Hepatocyte (in vitro differentiated cells): Measurements from ENCODE around the gene SIGLEC12. TPM values are rescaled to one million over a fixed set of nuclear protein-coding genes. Genes with fewer than 3 reads are reported as not detected.

ENCODE experiments used
- DNase-seq: peaks from one replicate; pipeline ENCODE4 v3.0.0-alpha.2; 2016; ENCODE audit warnings: low spot score
- H2AFZ ChIP-seq: fragments of 200-600 bp; sonication (generic); 2 replicates; pipeline ENCODE4 v1.6.0; 2016; ENCODE audit warnings: antibody characterized with exemption, mild to moderate bottlenecking
- H3K27ac ChIP-seq: fragments of 200-600 bp; sonication (generic); 2 replicates; pipeline ENCODE4 v1.5.1; 2016; ENCODE audit warnings: mild to moderate bottlenecking
- H3K27me3 ChIP-seq: fragments of 200-600 bp; sonication (generic); 2 replicates; pipeline ENCODE4 v1.6.1; 2016
- H3K36me3 ChIP-seq: fragments of 200-600 bp; sonication (generic); replicated peaks from 2 replicates; pipeline ENCODE4 v1.5.1; 2016; ENCODE audit warnings: low read depth; ENCODE audit not compliant: insufficient read depth
- H3K4me1 ChIP-seq: fragments of 200-600 bp; sonication (generic); 2 replicates; pipeline ENCODE4 v1.5.1; 2016; ENCODE audit warnings: mild to moderate bottlenecking, moderate library complexity; ENCODE audit not compliant: insufficient read depth
- H3K4me2 ChIP-seq: fragments of 200-600 bp; sonication (generic); 2 replicates; pipeline ENCODE4 v1.6.0; 2016
- H3K4me3 ChIP-seq: fragments of 200-600 bp; sonication (generic); 2 replicates; pipeline ENCODE4 v1.5.1; 2016; ENCODE audit warnings: mild to moderate bottlenecking
- H3K79me2 ChIP-seq: fragments of 200-600 bp; sonication (generic); 2 replicates; pipeline ENCODE4 v1.6.0; 2017; ENCODE audit warnings: mild to moderate bottlenecking
- H3K9me2 ChIP-seq: fragments of 200-600 bp; sonication (generic); replicated peaks from 2 replicates; pipeline ENCODE4 v1.6.0; 2017; ENCODE audit warnings: mild to moderate bottlenecking; ENCODE audit not compliant: insufficient read depth
- H3K9me3 ChIP-seq: fragments of 200-600 bp; sonication (generic); 2 replicates; pipeline ENCODE4 v1.5.1; 2016; ENCODE audit warnings: low read depth, mild to moderate bottlenecking
- H4K20me1 ChIP-seq: fragments of 200-600 bp; sonication (generic); 2 replicates; pipeline ENCODE4 v1.6.0; 2016; ENCODE audit warnings: mild to moderate bottlenecking; ENCODE audit not compliant: insufficient read depth, poor library complexity, severe bottlenecking
- EZH2 ChIP-seq: fragments of 200-600 bp; sonication (generic); IDR thresholded peaks from 2 replicates; pipeline ENCODE4 v1.6.1; 2016; ENCODE audit warnings: antibody characterized with exemption, mild to moderate bottlenecking, borderline replicate concordance
- EZH2phosphoT487 ChIP-seq: fragments of 200-600 bp; sonication (generic); IDR thresholded peaks from one replicate; pipeline ENCODE4 v1.6.1; 2018; ENCODE audit warnings: antibody characterized with exemption, mild to moderate bottlenecking, low read depth, moderate library complexity; ENCODE audit not compliant: unreplicated experiment, severe bottlenecking
- WGBS: methylation state at CpG from one replicate; pipeline ENCODE4 v1.1.6; 2016; ENCODE audit warnings: low lambda C conversion rate; ENCODE audit errors: missing lambda C conversion rate; 5-methylcytosine and 5-hydroxymethylcytosine counted together
- polyA plus RNA-seq: library from polyadenylated mRNA; unstranded; fragments of >200 nt; fragmentation: Nextera tagmentation; extraction: Ambion mirVana; gene quantifications from 2 replicates; pipeline ENCODE4 v1.2.1, GENCODE V29; 2016
- total RNA-seq: library from RNA; depleted of rRNA; stranded (reverse); fragments of >200 nt; gene quantifications from 2 replicates; pipeline ENCODE4 v1.2.3, GENCODE V29; 2014
- TF ChIP-seq, protein P1 (sequence below): fragments of 200-600 bp; sonication (generic); IDR thresholded peaks from 2 replicates; pipeline ENCODE4 v1.5.1; 2016; ENCODE audit warnings: antibody characterized with exemption, mild to moderate bottlenecking; ENCODE audit not compliant: poor library complexity

Gene SIGLEC12
- total and polyA plus RNA-seq, 2 experiments from 2014 or later = 0.29 TPM; not detected in 1

DNA sequence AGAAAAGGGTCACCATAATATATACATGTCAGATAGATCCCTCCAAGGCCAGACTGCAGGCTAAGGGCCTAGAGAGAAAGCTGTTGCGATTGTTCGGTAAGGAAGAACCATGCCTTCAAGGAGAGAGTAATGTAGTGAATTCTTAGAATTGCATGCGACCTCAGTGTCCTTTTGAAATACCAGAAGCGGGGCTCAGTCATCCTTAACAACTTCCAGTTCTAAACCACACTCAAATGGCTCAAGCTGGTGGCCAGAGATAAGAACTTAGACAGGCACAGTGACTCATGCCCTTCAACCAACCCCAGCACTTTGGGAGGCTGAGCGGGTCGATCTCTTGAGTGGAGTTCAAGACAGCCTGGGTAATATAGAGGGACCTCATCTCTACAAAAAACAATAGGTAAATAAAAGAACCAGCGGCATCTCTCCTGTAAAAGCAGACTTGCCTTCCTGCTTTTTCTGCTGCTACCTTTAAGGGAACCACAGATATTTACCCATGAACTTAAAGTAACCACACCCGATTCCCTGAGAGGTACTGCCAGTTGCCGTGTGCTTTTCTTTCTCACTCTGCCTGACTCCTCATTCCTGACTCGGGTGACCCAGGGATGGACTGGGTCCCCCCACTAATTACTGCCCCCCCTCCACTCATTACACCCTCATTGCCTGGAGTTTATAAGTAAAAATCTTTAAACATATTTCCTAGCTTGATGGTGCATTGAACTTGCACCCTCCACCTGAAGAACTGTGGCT, 45.2 kb upstream of the SIGLEC12 start:
- Histone ChIP-seq H3K9me3 (no peaks in the 10 kb centered on the region), H3K4me1 (no peaks in the 10 kb centered on the region), H4K20me1 (no peaks in the 10 kb centered on the region), H3K27ac (no peak overlapping the region), H3K27me3 (no peaks in the 10 kb centered on the region), H3K4me3 (no peak overlapping the region), H3K79me2 (no peaks in the 10 kb centered on the region), H3K4me2 (no peak overlapping the region), H3K36me3 (no peaks in the 10 kb centered on the region), H2AFZ (no peak overlapping the region), H3K9me2 (no peaks in the 10 kb centered on the region)
- WGBS = 68% methylated on average over 10 of the region's 10 CpGs
- no peak for DNase-seq
- TF ChIP-seq EZH2phosphoT487 (no peak), EZH2 (no peak)
- TF ChIP-seq, protein P1, sequence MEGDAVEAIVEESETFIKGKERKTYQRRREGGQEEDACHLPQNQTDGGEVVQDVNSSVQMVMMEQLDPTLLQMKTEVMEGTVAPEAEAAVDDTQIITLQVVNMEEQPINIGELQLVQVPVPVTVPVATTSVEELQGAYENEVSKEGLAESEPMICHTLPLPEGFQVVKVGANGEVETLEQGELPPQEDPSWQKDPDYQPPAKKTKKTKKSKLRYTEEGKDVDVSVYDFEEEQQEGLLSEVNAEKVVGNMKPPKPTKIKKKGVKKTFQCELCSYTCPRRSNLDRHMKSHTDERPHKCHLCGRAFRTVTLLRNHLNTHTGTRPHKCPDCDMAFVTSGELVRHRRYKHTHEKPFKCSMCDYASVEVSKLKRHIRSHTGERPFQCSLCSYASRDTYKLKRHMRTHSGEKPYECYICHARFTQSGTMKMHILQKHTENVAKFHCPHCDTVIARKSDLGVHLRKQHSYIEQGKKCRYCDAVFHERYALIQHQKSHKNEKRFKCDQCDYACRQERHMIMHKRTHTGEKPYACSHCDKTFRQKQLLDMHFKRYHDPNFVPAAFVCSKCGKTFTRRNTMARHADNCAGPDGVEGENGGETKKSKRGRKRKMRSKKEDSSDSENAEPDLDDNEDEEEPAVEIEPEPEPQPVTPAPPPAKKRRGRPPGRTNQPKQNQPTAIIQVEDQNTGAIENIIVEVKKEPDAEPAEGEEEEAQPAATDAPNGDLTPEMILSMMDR = no peak

DNA sequence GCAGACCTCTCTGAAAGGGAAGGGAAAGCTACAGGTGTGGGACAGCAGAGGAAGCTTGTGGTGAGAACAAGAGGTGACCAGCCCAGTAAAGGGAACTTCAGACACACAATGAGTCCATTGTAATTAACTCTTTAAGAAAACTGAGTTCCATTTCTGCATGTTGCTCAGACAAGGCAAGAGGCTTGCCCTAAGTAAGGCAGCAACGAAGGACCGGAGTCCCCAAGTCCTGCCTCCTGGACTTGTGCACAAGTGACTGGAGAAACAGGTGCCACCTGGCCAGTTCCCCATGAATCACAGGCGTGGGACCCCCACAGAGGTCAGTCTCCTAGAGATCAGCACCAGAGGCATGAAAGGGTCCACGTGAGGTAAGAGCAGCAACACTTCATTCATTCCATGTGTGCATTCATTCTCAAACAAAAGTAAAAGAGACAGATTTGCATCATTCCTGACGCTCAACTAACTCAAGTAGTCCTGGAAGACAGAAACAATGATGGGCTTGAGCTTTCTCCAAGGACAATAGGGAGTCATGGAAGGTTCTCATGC, 44.6 kb upstream of the SIGLEC12 start:
- Histone ChIP-seq H3K4me2 (no peak overlapping the region), H3K27me3 (no peaks in the 10 kb centered on the region), H3K9me3 (no peaks in the 10 kb centered on the region), H2AFZ (no peak overlapping the region), H3K9me2 (no peaks in the 10 kb centered on the region), H3K4me3 (no peak overlapping the region), H4K20me1 (no peaks in the 10 kb centered on the region), H3K4me1 (no peaks in the 10 kb centered on the region), H3K36me3 (no peaks in the 10 kb centered on the region), H3K27ac (no peak overlapping the region), H3K79me2 (no peaks in the 10 kb centered on the region)
- no peak for DNase-seq
- 48% methylated on average over 5 of the region's 5 CpGs for WGBS
- TF ChIP-seq EZH2 = no peak

DNA sequence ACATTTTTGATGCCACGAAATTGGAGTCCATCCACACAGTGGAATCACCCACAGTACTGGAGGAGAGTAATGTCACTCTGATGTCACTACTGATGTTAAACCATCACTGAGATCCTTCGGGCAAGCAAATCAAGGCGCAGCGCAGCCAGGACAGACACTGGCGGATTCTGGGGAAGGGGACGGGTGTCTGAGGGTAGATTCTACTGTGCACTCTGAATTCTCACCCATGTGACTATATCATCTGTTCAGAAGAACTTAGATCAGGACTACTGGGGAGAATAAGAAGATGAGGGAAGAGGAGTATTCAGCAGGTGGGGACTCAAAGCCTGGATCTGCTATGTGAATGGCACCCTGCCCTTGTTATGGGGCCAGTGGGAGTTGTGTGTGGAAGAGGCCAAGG, 42.4 kb upstream of the SIGLEC12 start:
- TF ChIP-seq EZH2phosphoT487 = no peak
- no peak for DNase-seq
- Histone ChIP-seq H3K9me3 (no peaks in the 10 kb centered on the region), H3K27ac (no peak overlapping the region), H2AFZ (no peak overlapping the region), H3K4me1 (no peaks in the 10 kb centered on the region), H4K20me1 (no peaks in the 10 kb centered on the region), H3K27me3 (no peaks in the 10 kb centered on the region), H3K79me2 (no peaks in the 10 kb centered on the region), H3K9me2 (no peaks in the 10 kb centered on the region), H3K36me3 (no peaks in the 10 kb centered on the region), H3K4me3 (no peak overlapping the region), H3K4me2 (no peak overlapping the region)
- WGBS = 69% methylated on average over 6 of the region's 6 CpGs

DNA sequence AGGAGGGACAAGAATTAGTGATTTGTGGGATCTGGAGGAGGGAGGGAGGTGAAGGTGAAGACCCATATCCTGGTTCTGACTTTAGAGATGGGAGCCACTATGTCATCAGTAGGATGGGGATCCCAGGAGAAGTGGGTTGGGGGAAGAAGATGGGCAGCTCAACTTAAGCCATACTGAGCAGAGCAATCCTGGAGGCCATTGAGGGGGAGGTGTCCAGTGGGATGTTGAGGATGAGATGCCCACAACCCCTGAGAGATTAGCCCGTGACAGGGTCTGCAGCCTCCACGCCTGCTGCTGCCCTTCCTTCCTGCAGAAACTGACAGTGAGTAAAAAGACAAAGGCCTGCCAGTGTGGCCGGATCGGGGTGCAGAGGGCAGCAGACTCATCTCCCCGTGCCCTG, 41.1 kb upstream of the SIGLEC12 start:
- H3K9me2 ChIP-seq = no peaks in the 10 kb centered on the region
- WGBS = 81% methylated on average over 5 of the region's 5 CpGs

More for the DNA sequence above, 41.1 kb upstream of the SIGLEC12 start:
- no peak for TF ChIP-seq EZH2
- no peak for TF ChIP-seq EZH2phosphoT487
- TF ChIP-seq, protein P1 = no peak
- H3K36me3 ChIP-seq = no peaks in the 10 kb centered on the region
- H3K27me3 ChIP-seq = no peaks in the 10 kb centered on the region
- no peak for DNase-seq
- H4K20me1 ChIP-seq = no peaks in the 10 kb centered on the region
- H3K4me3 ChIP-seq = no peak overlapping the region
- no peaks in the 10 kb centered on the region for H3K79me2 ChIP-seq
- H2AFZ ChIP-seq = no peak overlapping the region
- H3K27ac ChIP-seq = no peak overlapping the region
- no peak overlapping the region for H3K4me2 ChIP-seq
- H3K4me1 ChIP-seq = no peaks in the 10 kb centered on the region
- H3K9me3 ChIP-seq = no peaks in the 10 kb centered on the region
